AG09319 (cell line): Measurements from ENCODE around the gene PACSIN3.

ENCODE experiments used
- DNase-seq: peaks from one replicate; pipeline ENCODE4 v3.0.0-alpha.2; 2010; ENCODE audit warnings: low read depth; ENCODE audit errors: extremely low read depth
- TF ChIP-seq, protein P1 (sequence below): IDR thresholded peaks from 2 replicates; pipeline ENCODE4 v1.5.1; 2011; ENCODE audit warnings: low read depth, mild to moderate bottlenecking, inconsistent platforms, low read length, moderate library complexity

The PACSIN3 gene

GRCh38 chr11:47186076-47186699, at the start of gene PACSIN3:
Gene PACSIN3 (minus strand): TSS chr11:47186434. CDS start chr11:47182727, 3,707 bp downstream.
- no peak for DNase-seq

DNA sequence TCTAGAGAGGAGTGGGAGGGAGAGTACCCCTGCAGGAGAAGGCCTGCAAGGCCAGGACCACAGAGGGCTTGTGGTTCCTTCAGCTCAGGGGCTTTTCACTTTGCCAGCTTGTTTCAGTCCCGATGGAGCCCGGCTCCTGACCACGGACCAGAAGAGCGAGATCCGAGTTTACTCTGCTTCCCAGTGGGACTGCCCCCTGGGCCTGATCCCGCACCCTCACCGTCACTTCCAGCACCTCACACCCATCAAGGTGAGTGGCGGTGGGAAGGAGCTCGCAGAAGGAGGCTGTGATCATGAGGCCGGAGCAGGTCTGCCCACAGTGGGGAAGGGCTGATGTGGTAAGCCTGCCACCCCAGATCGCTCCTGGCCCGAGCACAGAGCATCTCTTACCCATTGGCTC, 48.9 kb upstream of the PACSIN3 start:
- DNase-seq: no peak
- TF ChIP-seq, protein P1, sequence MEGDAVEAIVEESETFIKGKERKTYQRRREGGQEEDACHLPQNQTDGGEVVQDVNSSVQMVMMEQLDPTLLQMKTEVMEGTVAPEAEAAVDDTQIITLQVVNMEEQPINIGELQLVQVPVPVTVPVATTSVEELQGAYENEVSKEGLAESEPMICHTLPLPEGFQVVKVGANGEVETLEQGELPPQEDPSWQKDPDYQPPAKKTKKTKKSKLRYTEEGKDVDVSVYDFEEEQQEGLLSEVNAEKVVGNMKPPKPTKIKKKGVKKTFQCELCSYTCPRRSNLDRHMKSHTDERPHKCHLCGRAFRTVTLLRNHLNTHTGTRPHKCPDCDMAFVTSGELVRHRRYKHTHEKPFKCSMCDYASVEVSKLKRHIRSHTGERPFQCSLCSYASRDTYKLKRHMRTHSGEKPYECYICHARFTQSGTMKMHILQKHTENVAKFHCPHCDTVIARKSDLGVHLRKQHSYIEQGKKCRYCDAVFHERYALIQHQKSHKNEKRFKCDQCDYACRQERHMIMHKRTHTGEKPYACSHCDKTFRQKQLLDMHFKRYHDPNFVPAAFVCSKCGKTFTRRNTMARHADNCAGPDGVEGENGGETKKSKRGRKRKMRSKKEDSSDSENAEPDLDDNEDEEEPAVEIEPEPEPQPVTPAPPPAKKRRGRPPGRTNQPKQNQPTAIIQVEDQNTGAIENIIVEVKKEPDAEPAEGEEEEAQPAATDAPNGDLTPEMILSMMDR: no peak

More at GRCh38 chr11:47186076-47186699, at the start of gene PACSIN3:
- TF ChIP-seq, protein P1: no peak

DNA sequence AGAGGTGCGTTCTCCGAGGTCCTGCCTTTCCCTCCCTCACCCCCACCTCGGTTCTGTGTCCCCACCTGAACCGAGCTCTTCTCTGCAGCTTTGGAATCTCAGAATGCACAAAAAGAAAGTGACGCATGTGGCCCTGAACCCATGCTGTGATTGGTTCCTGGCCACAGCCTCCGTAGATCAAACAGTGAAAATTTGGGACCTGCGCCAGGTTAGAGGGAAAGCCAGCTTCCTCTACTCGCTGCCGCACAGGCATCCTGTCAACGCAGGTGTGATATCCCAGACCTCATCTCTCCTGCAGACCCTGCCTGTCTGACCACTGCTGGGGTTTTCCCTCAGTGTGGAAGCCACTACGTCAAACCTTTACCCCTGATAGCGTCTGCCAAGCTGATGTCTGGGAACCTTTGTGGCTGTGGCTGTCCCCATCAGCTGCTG, 48.5 kb upstream of the PACSIN3 start:
- DNase-seq: no peak
- TF ChIP-seq, protein P1: no peak

- DNase-seq: no peak
- TF ChIP-seq, protein P1: peak; percentile 46
Observed at GRCh38 chr11:47233989-47234668, 47.9 kb upstream of the PACSIN3 start.

DNA sequence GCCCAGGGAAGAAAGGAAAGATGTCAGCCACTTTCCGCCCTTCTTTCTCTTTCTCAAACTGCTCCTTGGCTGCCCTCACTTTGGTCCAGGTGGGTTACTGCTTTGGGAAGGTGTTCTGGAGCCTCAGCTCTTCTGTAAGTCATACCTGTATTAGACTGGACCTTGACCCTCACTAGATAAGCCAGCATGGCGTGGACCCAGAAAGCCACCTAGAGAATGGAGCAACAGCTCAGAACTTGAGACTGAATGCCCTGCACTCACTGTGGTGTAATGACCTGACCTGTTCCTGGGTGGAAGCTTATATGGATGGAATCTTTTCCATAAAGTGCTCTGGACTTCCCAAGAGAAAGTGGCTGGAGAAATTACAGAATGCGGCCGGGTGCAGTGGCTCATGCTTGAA, 46.8 kb upstream of the PACSIN3 start:
- no peak for DNase-seq
- TF ChIP-seq, protein P1: no peak

DNA sequence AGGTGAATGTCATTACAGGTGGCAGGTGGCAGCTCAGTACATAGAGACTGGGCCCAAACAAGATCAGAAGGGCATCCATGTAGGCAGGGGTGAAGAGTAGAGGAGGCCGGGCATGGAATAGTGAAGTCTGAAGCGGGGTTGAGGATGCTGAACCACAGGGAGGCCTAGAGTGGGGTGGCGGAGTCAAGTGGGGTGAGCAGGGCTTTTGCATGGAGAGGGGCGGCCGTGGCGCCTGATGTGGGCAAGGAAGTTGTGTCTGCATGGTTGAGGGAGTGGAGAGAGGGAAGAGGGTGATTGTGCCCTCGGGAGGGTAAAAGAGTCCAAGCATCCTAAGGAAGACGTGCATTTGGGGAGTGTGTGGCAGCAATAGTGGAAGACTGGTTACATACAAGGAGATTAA, 42.9 kb upstream of the PACSIN3 start:
- no peak for DNase-seq
- TF ChIP-seq, protein P1: no peak

DNA sequence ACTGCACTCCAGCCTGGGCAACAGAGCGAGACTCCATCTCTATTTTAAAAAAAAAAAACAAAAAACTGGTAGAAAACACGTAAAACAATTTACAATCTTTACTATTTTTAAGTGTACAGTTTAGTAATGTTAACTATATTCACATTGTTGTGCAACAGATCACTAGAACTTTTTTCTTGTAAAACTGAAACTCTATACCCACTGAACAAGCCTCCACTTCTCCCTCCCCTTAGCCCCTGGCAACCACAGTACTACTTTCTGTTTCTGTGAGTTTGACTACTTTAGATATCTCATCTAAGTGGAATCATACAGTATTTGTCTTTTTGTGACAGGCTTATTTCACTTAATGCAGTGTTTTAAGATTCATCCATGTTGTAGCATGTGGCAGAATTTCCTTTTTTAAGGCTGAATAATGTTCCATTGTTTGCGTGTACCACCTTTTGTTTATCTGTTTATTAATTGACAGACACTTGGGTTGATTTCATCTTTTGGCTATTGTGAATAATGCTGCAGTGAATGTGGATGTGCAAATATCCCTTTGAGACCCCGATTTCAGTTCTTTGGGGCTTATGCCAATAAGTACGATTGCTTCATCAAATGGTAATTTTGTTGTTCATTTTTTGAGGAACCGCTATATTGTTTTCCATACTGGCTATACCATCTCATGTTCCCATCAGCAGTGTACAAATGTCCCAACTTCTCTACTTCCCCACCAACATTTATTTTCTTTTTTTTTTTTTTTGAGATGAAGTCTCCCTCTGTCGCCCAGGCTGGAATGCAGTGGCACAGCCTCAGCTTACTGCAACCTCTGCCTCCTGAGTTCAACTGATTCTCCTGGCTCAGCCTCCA, 39.5 kb upstream of the PACSIN3 start:
- TF ChIP-seq, protein P1: no peak
- no peak for DNase-seq
